GM12878 (cell line): Measurements from ENCODE around the gene PDCD11. TPM values are rescaled to one million over a fixed set of nuclear protein-coding genes. Genes with fewer than 3 reads are reported as not detected.

Source experiments
- ATAC-seq: fragments of 200-7000 bp; cut with Tn5 transposase; 3 replicates; pipeline ENCODE4 v1.9.1; 2020; ENCODE audit warnings: mild to moderate bottlenecking, moderate library complexity
- BruUV-seq: library from RNA; stranded (reverse); fragments of 400-500 nt; replicated peaks from 2 replicates; lab custom pipeline; 2021; lab: Mats Ljungman, UMichigan
- CTCF ChIA-PET: fragments of 300-600 bp; sonication (Branson Sonifier 250); formaldehyde crosslinking; extraction: SDS; loops from one replicate; lab custom pipeline; 2021; ENCODE audit warnings: inconsistent platforms; lab: Yijun Ruan, JAX
- POLR2A ChIA-PET: fragments of 350-600 bp; formaldehyde crosslinking; extraction: SDS; loops from one replicate; lab custom pipeline; 2021; ENCODE audit warnings: inconsistent platforms; lab: Charles Lee
- RAD21 ChIA-PET: fragments of 300-600 bp; sonication (Branson Sonifier 250); formaldehyde crosslinking; loops from one replicate; lab custom pipeline; 2023; ENCODE audit warnings: antibody characterized with exemption; ENCODE audit not compliant: unreplicated experiment; lab: Charles Lee
- SMC1A ChIA-PET: fragments of 300-600 bp; sonication (Branson Sonifier 250); formaldehyde crosslinking; loops from one replicate; lab custom pipeline; 2023; ENCODE audit not compliant: unreplicated experiment, uncharacterized antibody; lab: Charles Lee
- DNase-seq: peaks from one replicate; pipeline ENCODE4 v3.0.0-alpha.2; 2011; ENCODE audit warnings: low read depth, low spot score
- FAIRE-seq: peaks from 3 replicates; lab custom pipeline; 2011; peaks lifted over from hg19 to GRCh38; lab: Jason Lieb, UNC
- H2AFZ ChIP-seq: 2 replicates; pipeline ENCODE4 v1.6.0; 2011; ENCODE audit warnings: low read depth, low read length, control low read depth; ENCODE audit not compliant: control insufficient read depth
- H3K27ac ChIP-seq: 2 replicates; pipeline ENCODE4 v1.5.1; 2011; ENCODE audit warnings: control low read depth; ENCODE audit not compliant: control insufficient read depth, insufficient read depth
- H3K27me3 ChIP-seq, 2 experiments: replicated peaks in 1 of 2; 2 replicates each; pipeline versions ENCODE4 v1.6.0 to v1.6.1; 2011; ENCODE audit warnings: low read length in 1 of 2; ENCODE audit not compliant: control insufficient read depth in 2 of 2, insufficient read depth in 2 of 2
- H3K36me3 ChIP-seq, 2 experiments: 2 replicates each; pipeline ENCODE4 v1.5.1; 2011; ENCODE audit warnings: low read length in 1 of 2; ENCODE audit not compliant: control insufficient read depth in 2 of 2, insufficient read depth in 2 of 2
- H3K4me1 ChIP-seq: 2 replicates; pipeline ENCODE4 v1.6.1; 2011; ENCODE audit warnings: mild to moderate bottlenecking, low read length, moderate library complexity, mixed read lengths; ENCODE audit not compliant: control insufficient read depth, insufficient read depth
- H3K4me2 ChIP-seq: 2 replicates; pipeline ENCODE4 v1.6.0; 2011; ENCODE audit warnings: control low read depth; ENCODE audit not compliant: control insufficient read depth, insufficient read depth
- H3K4me3 ChIP-seq: fragments of 200-600 bp; sonication (generic); 2 replicates; pipeline ENCODE4 v1.5.1; 2016
- H3K79me2 ChIP-seq: 2 replicates; pipeline ENCODE4 v1.6.0; 2011; ENCODE audit warnings: low read length; ENCODE audit not compliant: control insufficient read depth, insufficient read depth
- H3K9ac ChIP-seq: 2 replicates; pipeline ENCODE4 v1.8.0; 2011; ENCODE audit warnings: low read length, control low read depth, mixed read lengths; ENCODE audit not compliant: control insufficient read depth, insufficient read depth
- H3K9me3 ChIP-seq: replicated peaks from 3 replicates; pipeline ENCODE4 v1.5.1; 2011; ENCODE audit warnings: mild to moderate bottlenecking, low read length; ENCODE audit not compliant: control insufficient read depth, insufficient read depth
- H4K20me1 ChIP-seq: 2 replicates; pipeline ENCODE4 v1.6.0; 2011; ENCODE audit not compliant: control insufficient read depth, insufficient read depth
- CBX3 ChIP-seq: fragments of 200-600 bp; sonication (generic); IDR thresholded peaks from 2 replicates; pipeline ENCODE4 v1.6.1; 2016; ENCODE audit warnings: low read depth, borderline replicate concordance
- IKZF2 ChIP-seq, 2 experiments: fragments of 450-650 bp; IDR thresholded peaks; 2 replicates each; pipeline ENCODE4 v1.6.1; 2017; ENCODE audit warnings: mild to moderate bottlenecking in 2 of 2, moderate library complexity in 2 of 2
- WGBS: methylation state at CpG from one replicate; pipeline ENCODE4 v1.1.6; 2016; ENCODE audit warnings: low lambda C conversion rate; ENCODE audit not compliant: insufficient replicate concordance, insufficient coverage; ENCODE audit errors: missing lambda C conversion rate; 5-methylcytosine and 5-hydroxymethylcytosine counted together
- in situ Hi-C: fragments of 300-500 bp; cut with MboI; formaldehyde crosslinking; loops from 9 replicates; pipeline ENCODE4 v1.14.3; 2018; ENCODE audit warnings: mixed read lengths
- intact Hi-C: fragments of 100-400 bp; cut with micrococcal nuclease; formaldehyde crosslinking; loops from one replicate; pipeline ENCODE4 v1.14.2; 2022; ENCODE audit not compliant: unreplicated experiment
- polyA plus RNA-seq, 11 experiments: library from polyadenylated mRNA; depleted of rRNA in 4 of 11; unstranded in 6 of 11; stranded (reverse) in 5 of 11; fragments of >200 nt; fragmentation: Nextera tagmentation in 4 of 11; fragmentation: Illumina TruSeq in 1 of 11; extraction: Ambion mirVana in 4 of 11; extraction: Trizol in 1 of 11; gene quantifications; 1 replicate in 1 of 11; 2 replicates in 10 of 11; pipeline versions ENCODE4 v1.2.1 to v1.2.3, GENCODE V29; 2011 to 2016; ENCODE audit warnings: inconsistent platforms in 2 of 11, missing spikeins in 2 of 11, low read depth in 1 of 11
- total RNA-seq, 4 experiments: library from RNA; depleted of rRNA in 3 of 4; stranded (reverse); fragments of >200 nt in 3 of 4; fragmentation: Illumina TruSeq in 1 of 4; extraction: Trizol in 1 of 4; gene quantifications; 2 replicates each; pipeline versions ENCODE4 v1.2.1 to v1.2.3, GENCODE V29; 2013 to 2021
- TF ChIP-seq, protein P1 (sequence below): fragments of 450-650 bp; IDR thresholded peaks from 2 replicates; pipeline ENCODE4 v1.6.1; 2017; ENCODE audit warnings: mild to moderate bottlenecking

PDCD11 gene
- total and polyA plus RNA-seq, 10 of the 15 experiments (the other 5 are each of a cell fraction or from before 2014, with no cell fraction given) = 13.9 to 69.7 (median 44.8) TPM

DNA sequence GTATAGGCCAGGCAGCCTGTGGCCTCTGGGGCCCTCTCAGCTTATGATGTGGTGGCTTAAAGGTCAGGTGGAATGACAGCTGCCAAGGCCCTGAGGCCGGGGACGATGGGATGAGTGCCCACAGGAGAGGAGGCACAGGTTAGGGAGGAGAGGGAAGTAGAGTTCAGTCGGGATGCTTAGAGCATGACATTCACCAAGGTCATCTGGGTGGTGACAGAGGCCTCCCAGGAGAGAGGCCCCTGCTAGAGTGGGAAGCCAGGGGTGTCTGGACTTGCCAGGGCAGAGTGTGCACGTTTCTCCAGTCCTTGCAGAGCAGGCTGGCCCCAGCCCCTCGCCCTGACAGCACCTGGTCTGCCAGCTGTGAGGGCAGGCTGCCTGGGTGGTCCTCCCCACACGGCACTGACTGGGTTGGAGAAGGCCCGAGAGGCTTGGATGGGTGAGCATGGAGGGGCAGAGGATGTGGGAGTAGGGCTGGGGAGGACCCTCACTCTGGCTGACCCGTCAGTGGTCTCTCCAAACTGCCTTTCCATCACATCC is 60.8 kb downstream of the PDCD11 start:
- Histone ChIP-seq H3K27me3 (no peaks in the 10 kb centered on the region), H3K4me3 (no peak overlapping the region), H4K20me1 (no peaks in the 10 kb centered on the region), H3K27ac (no peak overlapping the region), H3K4me1 (peaks cover 19% of the 10 kb centered on the region)
- no peak for DNase-seq
- in situ Hi-C loops = no loop called here
- RAD21 ChIA-PET = interaction anchor here (0.7 to 2.4 kb wide), 4 partner anchors 9 to 24 kb away, joined by 3 to 18 read pairs (median 3); no protein-coding TSS in a partner anchor
- POLR2A ChIA-PET = interaction anchor here (0.6 to 9.5 kb wide), 4 partner anchors 12 to 666 kb away, joined by 3 to 144 read pairs (median 10); no protein-coding TSS in a partner anchor
- TF ChIP-seq CBX3 = no peak
- TF ChIP-seq, protein P1, sequence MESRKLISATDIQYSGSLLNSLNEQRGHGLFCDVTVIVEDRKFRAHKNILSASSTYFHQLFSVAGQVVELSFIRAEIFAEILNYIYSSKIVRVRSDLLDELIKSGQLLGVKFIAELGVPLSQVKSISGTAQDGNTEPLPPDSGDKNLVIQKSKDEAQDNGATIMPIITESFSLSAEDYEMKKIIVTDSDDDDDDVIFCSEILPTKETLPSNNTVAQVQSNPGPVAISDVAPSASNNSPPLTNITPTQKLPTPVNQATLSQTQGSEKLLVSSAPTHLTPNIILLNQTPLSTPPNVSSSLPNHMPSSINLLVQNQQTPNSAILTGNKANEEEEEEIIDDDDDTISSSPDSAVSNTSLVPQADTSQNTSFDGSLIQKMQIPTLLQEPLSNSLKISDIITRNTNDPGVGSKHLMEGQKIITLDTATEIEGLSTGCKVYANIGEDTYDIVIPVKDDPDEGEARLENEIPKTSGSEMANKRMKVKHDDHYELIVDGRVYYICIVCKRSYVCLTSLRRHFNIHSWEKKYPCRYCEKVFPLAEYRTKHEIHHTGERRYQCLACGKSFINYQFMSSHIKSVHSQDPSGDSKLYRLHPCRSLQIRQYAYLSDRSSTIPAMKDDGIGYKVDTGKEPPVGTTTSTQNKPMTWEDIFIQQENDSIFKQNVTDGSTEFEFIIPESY = no peak
- TF ChIP-seq IKZF2 (IDR thresholded peaks at IDR 0.05) = no peak
- TF ChIP-seq, all 136 proteins: peak for 0
- ATAC-seq (no peak), FAIRE-seq (no peak)
- no peaks in the 10 kb centered on the region for H3K79me2 ChIP-seq
- no peak overlapping the region for H3K4me2 ChIP-seq
- no peak overlapping the region for H2AFZ ChIP-seq
- no peak overlapping the region for H3K9ac ChIP-seq
- ChIA-PET CTCF (interaction anchor here (0.7 to 3.2 kb wide), 2 partner anchors 18 to 28 kb away, joined by 3 to 17 read pairs; no protein-coding TSS in a partner anchor), SMC1A (interaction anchor here (1.0 to 2.8 kb wide), 5 partner anchors 8 to 26 kb away, joined by 3 to 9 read pairs (median 3); no protein-coding TSS in a partner anchor)
- no TSS peak for BruUV-seq
- intact Hi-C loops = no loop called here
- H3K9me3 ChIP-seq = no peaks in the 10 kb centered on the region
- H3K36me3 ChIP-seq = no peaks in the 10 kb centered on the region
- WGBS = 62% methylated on average over 8 of the region's 8 CpGs
